Fibroblast of the aortic adventitia (primary cell): ENCODE measurements around the gene EPN3. TPM values are rescaled to one million over a fixed set of nuclear protein-coding genes. Genes with fewer than 3 reads are reported as not detected.

Experiments used
- DNase-seq: peaks from one replicate; pipeline ENCODE4 v3.0.0-alpha.2; 2010; ENCODE audit warnings: low read depth
- H3K4me3 ChIP-seq: 2 replicates; pipeline ENCODE4 v1.5.1; 2011; ENCODE audit warnings: low read depth, mild to moderate bottlenecking, control low read depth, low read length, moderate library complexity
- total RNA-seq: library from RNA; depleted of rRNA; stranded (reverse); fragments of >200 nt; gene quantifications from 2 replicates; pipeline ENCODE4 v1.2.3, GENCODE V29; 2012; ENCODE audit warnings: low replicate concordance
- TF ChIP-seq, protein P1 (sequence below): IDR thresholded peaks from 2 replicates; pipeline ENCODE4 v1.5.1; 2011; ENCODE audit warnings: mild to moderate bottlenecking, low read length, control low read depth, inconsistent platforms; ENCODE audit not compliant: insufficient read depth

The EPN3 gene
- total RNA-seq, 1 donor, result not detected

DNA sequence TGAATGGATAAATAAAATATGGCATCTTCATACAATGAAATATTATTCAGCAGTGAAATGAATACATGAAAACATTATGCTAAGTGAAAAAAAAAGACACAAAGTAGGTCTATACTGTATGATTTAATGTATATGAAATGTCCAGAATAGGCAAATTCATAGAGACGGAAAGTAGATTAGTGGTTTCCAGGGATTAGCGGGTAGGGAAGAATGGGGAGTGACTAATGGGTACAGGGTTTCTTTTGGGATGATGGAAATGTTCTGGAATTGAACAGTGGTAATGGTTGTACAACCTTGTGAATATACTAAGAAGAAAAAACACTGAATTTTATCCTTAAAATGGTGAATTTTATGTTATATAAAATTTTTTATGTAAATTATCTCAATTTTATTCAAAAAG lies 32.8 kb upstream of the EPN3 start:
- DNase-seq, result no peak
- TF ChIP-seq, protein P1, sequence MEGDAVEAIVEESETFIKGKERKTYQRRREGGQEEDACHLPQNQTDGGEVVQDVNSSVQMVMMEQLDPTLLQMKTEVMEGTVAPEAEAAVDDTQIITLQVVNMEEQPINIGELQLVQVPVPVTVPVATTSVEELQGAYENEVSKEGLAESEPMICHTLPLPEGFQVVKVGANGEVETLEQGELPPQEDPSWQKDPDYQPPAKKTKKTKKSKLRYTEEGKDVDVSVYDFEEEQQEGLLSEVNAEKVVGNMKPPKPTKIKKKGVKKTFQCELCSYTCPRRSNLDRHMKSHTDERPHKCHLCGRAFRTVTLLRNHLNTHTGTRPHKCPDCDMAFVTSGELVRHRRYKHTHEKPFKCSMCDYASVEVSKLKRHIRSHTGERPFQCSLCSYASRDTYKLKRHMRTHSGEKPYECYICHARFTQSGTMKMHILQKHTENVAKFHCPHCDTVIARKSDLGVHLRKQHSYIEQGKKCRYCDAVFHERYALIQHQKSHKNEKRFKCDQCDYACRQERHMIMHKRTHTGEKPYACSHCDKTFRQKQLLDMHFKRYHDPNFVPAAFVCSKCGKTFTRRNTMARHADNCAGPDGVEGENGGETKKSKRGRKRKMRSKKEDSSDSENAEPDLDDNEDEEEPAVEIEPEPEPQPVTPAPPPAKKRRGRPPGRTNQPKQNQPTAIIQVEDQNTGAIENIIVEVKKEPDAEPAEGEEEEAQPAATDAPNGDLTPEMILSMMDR, result no peak
- no peak overlapping the region for H3K4me3 ChIP-seq

DNA sequence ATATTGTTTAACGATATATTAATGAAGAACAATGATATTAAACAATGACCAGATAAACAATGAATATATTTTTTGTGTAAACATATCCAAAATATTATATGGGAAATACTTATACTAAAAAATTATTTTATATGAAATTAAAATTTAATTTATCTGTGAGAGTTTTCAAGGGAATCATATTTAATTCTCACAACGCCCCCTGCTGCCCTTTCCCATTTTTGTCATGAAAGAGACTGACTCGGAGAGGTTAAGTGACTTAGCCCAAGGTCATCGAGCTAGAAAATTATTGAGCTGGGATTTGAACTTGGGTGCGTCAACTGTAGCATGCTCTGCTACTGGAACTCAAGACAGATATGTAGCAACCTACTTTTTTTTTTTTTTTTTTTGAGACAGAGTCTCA lies 31.5 kb upstream of the EPN3 start:
- TF ChIP-seq, protein P1, result peak; percentile 52
- no peak overlapping the region for H3K4me3 ChIP-seq
- peak; percentile 42 for DNase-seq

DNA sequence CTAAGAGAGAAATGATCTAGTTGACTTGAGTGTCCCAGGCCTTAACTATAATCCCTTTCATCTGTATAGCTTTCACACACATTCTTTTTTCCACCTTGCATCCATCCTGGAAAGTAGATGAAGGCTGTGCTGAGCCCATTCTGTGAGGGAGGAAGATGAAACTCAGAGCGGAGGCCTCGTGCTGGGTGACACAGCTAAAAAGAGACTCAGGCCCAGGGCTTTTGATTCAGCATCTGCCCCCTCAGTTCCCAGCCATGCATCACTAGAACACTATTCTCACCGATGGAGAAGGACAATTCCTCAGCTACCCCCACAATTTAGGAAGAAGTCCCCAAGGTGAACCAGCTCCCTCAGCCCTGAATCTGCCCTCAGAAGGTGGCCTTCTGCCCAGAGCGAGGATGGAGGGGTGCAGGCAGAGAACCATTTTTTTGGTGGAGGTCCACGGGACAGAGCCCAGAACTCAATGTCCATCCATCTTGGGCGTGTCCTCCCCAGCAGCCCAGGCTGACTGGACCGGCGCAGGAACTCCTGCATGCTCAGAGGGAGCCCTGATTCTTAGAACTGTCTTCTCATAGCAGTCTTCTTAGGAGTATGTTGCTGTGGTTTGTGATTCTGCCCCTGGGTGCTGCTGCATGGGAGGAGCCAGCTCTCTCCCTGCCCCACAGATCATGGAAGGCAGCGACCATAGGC lies 30.1 kb upstream of the EPN3 start:
- TF ChIP-seq, protein P1, result no peak
- DNase-seq, result no peak

DNA sequence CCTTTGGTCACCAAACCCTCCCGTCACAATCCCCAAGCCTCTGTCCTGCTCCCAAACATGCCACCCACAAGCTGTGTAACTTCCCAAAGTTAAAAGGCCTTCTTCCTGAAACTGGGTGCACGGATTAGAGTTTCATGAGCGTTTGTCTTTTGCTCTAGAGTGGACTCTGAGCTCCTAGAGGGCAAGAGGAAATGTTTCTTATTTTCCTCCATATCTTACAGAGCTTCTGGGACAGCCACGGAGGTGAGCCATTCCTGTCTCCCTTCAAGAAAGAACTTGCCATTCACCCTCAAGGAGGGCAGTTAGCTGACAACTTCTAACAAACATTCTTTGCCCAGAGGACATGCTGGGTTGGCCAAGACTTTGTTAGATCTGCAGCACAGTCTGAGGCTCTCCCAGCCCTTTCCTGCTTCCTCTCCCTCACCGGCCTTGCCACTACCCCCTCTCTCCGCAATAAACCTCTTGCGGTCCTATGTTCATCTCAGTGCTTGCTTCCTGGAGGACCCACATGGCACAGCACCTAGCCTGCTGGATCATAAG lies 26.9 kb upstream of the EPN3 start:
- no peak for DNase-seq
- TF ChIP-seq, protein P1, result no peak
- no peak overlapping the region for H3K4me3 ChIP-seq

More for the DNA sequence above, 30.1 kb upstream of the EPN3 start:
- H3K4me3 ChIP-seq, result no peak overlapping the region

DNA sequence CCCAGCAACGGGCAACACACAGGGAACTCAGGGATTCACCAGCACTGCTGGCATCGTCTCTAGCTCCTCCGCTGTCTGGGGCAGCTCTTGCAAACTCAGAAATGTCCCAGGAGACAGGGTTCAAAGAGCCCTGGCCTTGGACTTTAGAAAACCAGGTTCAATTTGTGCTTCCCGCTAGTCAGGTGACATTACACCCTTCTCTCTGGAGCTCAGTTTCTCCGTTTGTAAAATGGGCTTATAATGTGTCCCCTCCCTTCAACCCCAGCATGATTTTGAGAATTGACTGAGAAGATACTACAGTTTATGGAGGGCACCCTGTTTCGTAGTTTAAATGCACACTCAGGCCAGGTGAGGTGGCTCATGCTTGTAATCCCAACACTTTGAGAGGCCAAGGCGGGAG lies 26.2 kb upstream of the EPN3 start:
- no peak overlapping the region for H3K4me3 ChIP-seq
- no peak for DNase-seq
- TF ChIP-seq, protein P1, result no peak

DNA sequence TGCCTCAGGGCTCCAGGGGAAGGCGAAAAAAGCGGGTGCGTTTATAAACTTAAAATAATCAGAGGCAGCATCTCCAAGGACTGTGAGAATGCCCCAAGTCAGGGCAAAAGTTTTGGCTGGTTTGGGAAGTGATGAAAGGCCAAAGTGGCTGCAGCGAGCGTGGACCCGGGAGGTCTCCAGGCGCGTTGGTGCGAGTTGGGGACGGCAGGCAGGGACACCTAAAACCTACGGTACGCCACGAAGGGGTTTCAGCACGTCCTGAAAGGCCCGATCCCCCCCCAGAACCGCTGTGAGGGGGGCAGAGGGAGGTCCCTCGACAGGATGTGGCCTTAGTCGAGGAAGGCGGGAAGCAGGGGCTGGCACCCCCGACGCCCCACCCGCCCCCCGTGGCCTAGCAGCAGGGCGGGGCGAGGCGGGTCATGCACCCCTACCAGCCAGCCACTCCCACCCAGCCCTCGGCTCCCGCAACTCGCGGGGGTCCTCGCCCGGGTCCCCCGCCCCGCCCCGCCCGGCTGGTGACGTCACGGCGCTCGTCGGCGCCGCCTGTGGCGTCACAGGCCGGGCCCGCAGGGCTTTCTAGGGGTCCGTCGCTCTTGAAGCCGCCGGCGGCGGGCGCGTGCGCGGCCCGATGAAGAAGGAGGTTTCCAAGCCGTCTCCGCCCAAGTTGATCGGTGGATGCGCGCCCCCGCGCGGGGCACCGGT lies 24.5 kb upstream of the EPN3 start, which contains the start of gene MYCBPAP:
Gene MYCBPAP, plus strand, starts transcription at position 569 of the 702 bp plus-strand sequence. CDS start 236 bp downstream, outside the sequence.
- TF ChIP-seq, protein P1, result peak; percentile 18
- DNase-seq, result peak; percentile 59

More for the DNA sequence above, 24.5 kb upstream of the EPN3 start, which contains the start of gene MYCBPAP:
- H3K4me3 ChIP-seq, result peak within 1 kb of the TSS; percentile 58
